Mucosa of stomach (tissue), 1 donor: ENCODE data around the gene GYPC.
"Not testable (repeated sequence)": the region's sequence is repeated elsewhere in the genome, so short reads cannot be mapped to it uniquely, and the experiment has no call there.

ENCODE experiments used
- H3K27me3 ChIP-seq: one replicate; pipeline ENCODE4 v1.7.0; 2013; ENCODE audit warnings: mild to moderate bottlenecking, low read length; ENCODE audit not compliant: control insufficient read depth, insufficient read depth
- H3K36me3 ChIP-seq: one replicate; pipeline ENCODE4 v1.7.0; 2013; ENCODE audit warnings: low read length; ENCODE audit not compliant: control insufficient read depth, insufficient read depth
- H3K4me1 ChIP-seq: one replicate; pipeline ENCODE4 v1.7.0; 2013; ENCODE audit warnings: mild to moderate bottlenecking, low read length; ENCODE audit not compliant: control insufficient read depth, insufficient read depth
- H3K4me3 ChIP-seq: one replicate; pipeline ENCODE4 v1.7.0; 2013; ENCODE audit warnings: low read length
- H3K9ac ChIP-seq: one replicate; pipeline ENCODE4 v1.7.0; 2013; ENCODE audit warnings: mild to moderate bottlenecking, low read length, moderate library complexity
- H3K9me3 ChIP-seq: one replicate; pipeline ENCODE4 v1.7.0; 2013; ENCODE audit warnings: mild to moderate bottlenecking, low read length, moderate library complexity; ENCODE audit not compliant: control insufficient read depth
- donor health status: Pancreatic carcinoma.

The GYPC gene

GRCh38 chr2:126692934-126693592, 37.1 kb downstream of the GYPC start:
- H3K4me3 ChIP-seq, H3K9me3 ChIP-seq, H3K36me3 ChIP-seq, H3K4me1 ChIP-seq, H3K9ac ChIP-seq, H3K27me3 ChIP-seq: not testable (repeated sequence)

- H3K4me1 ChIP-seq: no peaks in the 10 kb centered on the region
- no peak overlapping the region for H3K9ac ChIP-seq
- no peaks in the 10 kb centered on the region for H3K27me3 ChIP-seq
- no peaks in the 10 kb centered on the region for H3K9me3 ChIP-seq
- H3K36me3 ChIP-seq: no peaks in the 10 kb centered on the region
- H3K4me3 ChIP-seq: no peak overlapping the region
These were observed 40.9 kb downstream of the GYPC start for GRCh38 chr2:126696644-126697520.

GRCh38 chr2:126698376-126698775, 42.4 kb downstream of the GYPC start:
- Histone ChIP-seq H3K36me3 (no peaks in the 10 kb centered on the region), H3K9me3 (no peaks in the 10 kb centered on the region), H3K4me1 (no peaks in the 10 kb centered on the region), H3K9ac (no peak overlapping the region), H3K4me3 (no peak overlapping the region), H3K27me3 (no peaks in the 10 kb centered on the region)

- Histone ChIP-seq H3K36me3 (no peaks in the 10 kb centered on the region), H3K27me3 (no peaks in the 10 kb centered on the region), H3K4me1 (no peaks in the 10 kb centered on the region), H3K4me3 (no peak overlapping the region), H3K9ac (no peak overlapping the region), H3K9me3 (no peaks in the 10 kb centered on the region)
These were observed 43.1 kb downstream of the GYPC start for GRCh38 chr2:126699018-126699417.

- Histone ChIP-seq H3K36me3 (no peaks in the 10 kb centered on the region), H3K9ac (no peak overlapping the region), H3K4me1 (no peaks in the 10 kb centered on the region), H3K4me3 (no peak overlapping the region), H3K27me3 (no peaks in the 10 kb centered on the region), H3K9me3 (no peaks in the 10 kb centered on the region)
These were observed 44.0 kb downstream of the GYPC start for GRCh38 chr2:126699716-126700581.

- no peaks in the 10 kb centered on the region for H3K4me1 ChIP-seq
- no peaks in the 10 kb centered on the region for H3K36me3 ChIP-seq
- no peaks in the 10 kb centered on the region for H3K27me3 ChIP-seq
- no peak overlapping the region for H3K4me3 ChIP-seq
- no peak overlapping the region for H3K9ac ChIP-seq
- H3K9me3 ChIP-seq: no peaks in the 10 kb centered on the region
These were observed 44.7 kb downstream of the GYPC start for GRCh38 chr2:126700677-126701076.

GRCh38 chr2:126703311-126703710, 47.4 kb downstream of the GYPC start:
- Histone ChIP-seq H3K4me3 (no peak overlapping the region), H3K4me1 (no peaks in the 10 kb centered on the region), H3K27me3 (no peaks in the 10 kb centered on the region), H3K9me3 (no peaks in the 10 kb centered on the region), H3K36me3 (no peaks in the 10 kb centered on the region), H3K9ac (no peak overlapping the region)

GRCh38 chr2:126704434-126705160, 48.6 kb downstream of the GYPC start:
- no peaks in the 10 kb centered on the region for H3K36me3 ChIP-seq
- H3K4me1 ChIP-seq: no peaks in the 10 kb centered on the region
- no peaks in the 10 kb centered on the region for H3K27me3 ChIP-seq
- H3K4me3 ChIP-seq: no peak overlapping the region
- no peak overlapping the region for H3K9ac ChIP-seq
- H3K9me3 ChIP-seq: no peaks in the 10 kb centered on the region

- H3K4me3 ChIP-seq: no peak overlapping the region
- H3K4me1 ChIP-seq: no peaks in the 10 kb centered on the region
- H3K36me3 ChIP-seq: no peaks in the 10 kb centered on the region
- H3K9ac ChIP-seq: no peak overlapping the region
- H3K9me3 ChIP-seq: no peaks in the 10 kb centered on the region
- no peaks in the 10 kb centered on the region for H3K27me3 ChIP-seq
These were observed 51.2 kb downstream of the GYPC start for GRCh38 chr2:126707191-126707590.

- H3K4me3 ChIP-seq: no peak overlapping the region
- H3K27me3 ChIP-seq: no peaks in the 10 kb centered on the region
- H3K36me3 ChIP-seq: no peaks in the 10 kb centered on the region
These were observed 52.0 kb downstream of the GYPC start for GRCh38 chr2:126707941-126708340.

GRCh38 chr2:126714191-126714965, 58.4 kb downstream of the GYPC start:
- H3K9ac ChIP-seq: no peak overlapping the region
- no peaks in the 10 kb centered on the region for H3K27me3 ChIP-seq
- H3K9me3 ChIP-seq: no peaks in the 10 kb centered on the region
- no peaks in the 10 kb centered on the region for H3K4me1 ChIP-seq
- no peak overlapping the region for H3K4me3 ChIP-seq
- no peaks in the 10 kb centered on the region for H3K36me3 ChIP-seq

More at GRCh38 chr2:126707941-126708340, 52.0 kb downstream of the GYPC start:
- H3K9me3 ChIP-seq: no peaks in the 10 kb centered on the region
- H3K4me1 ChIP-seq: no peaks in the 10 kb centered on the region
- H3K9ac ChIP-seq: no peak overlapping the region
